ENCODE results near the gene ANKRD52. TPM values are rescaled to one million over a fixed set of nuclear protein-coding genes. Genes with fewer than 3 reads are reported as not detected.

ANKRD52 gene
- total and polyA plus RNA-seq, 9 of the 15 experiments (the other 6 are each of a cell fraction or from before 2014, with no cell fraction given), result 0.52 to 46.8 (median 7.9) TPM

DNA sequence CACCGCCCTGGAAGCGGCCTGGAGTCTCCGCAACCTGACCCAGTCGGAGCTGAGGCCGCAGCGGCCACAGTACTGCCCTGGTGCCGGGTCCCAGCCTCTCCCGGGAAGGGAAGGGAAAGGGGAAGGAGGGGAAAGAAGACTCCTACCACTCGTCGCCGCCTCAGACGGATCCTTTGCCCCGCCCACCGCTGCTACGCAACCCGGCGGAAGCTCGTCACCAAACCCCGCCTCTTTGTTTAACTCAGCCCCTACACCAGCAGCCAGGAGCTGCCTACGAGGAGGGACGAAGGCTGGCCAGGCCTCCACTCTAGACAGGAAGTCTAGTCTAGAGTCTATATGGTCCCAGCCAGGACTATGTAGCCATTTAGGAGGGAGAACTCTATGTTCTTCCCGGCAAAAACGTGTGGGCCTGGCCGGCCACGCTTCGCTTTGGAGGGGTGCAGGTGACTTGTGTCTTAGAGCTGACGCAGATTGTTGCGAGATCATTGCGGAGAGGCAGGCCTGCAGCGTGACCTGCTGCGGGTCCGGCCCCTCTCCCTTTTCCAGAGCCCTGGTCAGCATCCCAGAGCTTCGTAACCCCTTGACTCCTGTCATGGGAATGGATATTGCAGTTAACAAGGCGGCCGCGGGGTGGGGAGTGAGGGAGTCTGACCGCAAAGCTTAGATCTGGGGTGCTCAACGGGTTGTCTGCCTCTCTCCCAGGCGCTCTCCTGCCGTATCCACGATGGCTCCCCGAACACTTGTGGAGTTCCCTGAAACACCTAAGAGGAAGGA, 36.2 kb downstream of the ANKRD52 start, which contains the start of gene RNF41 (continued):
- TF ChIP-seq HDAC3 (IDR thresholded peaks at IDR 0.05; ENCODE audit: borderline replicate concordance, partially characterized antibody) (no peak), SIX5 (IDR thresholded peaks at IDR 0.05; ENCODE audit: borderline replicate concordance in 1 of 2, insufficient read depth in 1 of 2, low read depth in 1 of 2, low read length in 2 of 2) (no peak), PHB (CRISPR knock-in tag; IDR thresholded peaks at IDR 0.05) (no peak), HMG20B (CRISPR knock-in tag; IDR thresholded peaks at IDR 0.05) (no peak), NFRKB (IDR thresholded peaks at IDR 0.05; ENCODE audit: low read depth) (no peak; the same call in 1 of the 2 replicates), ZNF23 (CRISPR knock-in tag; IDR thresholded peaks at IDR 0.05) (no peak), DDX20 (tag; IDR thresholded peaks at IDR 0.05; ENCODE audit: low read depth) (no peak), BACH1 (tag; IDR thresholded peaks at IDR 0.05) (no peak; the same call in 1 of the 2 replicates), CTBP1 (IDR thresholded peaks at IDR 0.05; ENCODE audit: borderline replicate concordance) (no peak), ZNF282 (CRISPR knock-in tag; IDR thresholded peaks at IDR 0.05) (no peak), FOXJ3 (CRISPR knock-in tag; IDR thresholded peaks at IDR 0.05) (no peak)
- TF ChIP-seq, protein P1, sequence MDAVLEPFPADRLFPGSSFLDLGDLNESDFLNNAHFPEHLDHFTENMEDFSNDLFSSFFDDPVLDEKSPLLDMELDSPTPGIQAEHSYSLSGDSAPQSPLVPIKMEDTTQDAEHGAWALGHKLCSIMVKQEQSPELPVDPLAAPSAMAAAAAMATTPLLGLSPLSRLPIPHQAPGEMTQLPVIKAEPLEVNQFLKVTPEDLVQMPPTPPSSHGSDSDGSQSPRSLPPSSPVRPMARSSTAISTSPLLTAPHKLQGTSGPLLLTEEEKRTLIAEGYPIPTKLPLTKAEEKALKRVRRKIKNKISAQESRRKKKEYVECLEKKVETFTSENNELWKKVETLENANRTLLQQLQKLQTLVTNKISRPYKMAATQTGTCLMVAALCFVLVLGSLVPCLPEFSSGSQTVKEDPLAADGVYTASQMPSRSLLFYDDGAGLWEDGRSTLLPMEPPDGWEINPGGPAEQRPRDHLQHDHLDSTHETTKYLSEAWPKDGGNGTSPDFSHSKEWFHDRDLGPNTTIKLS (IDR thresholded peaks at IDR 0.05; ENCODE audit: borderline replicate concordance, low read depth), result peak; percentile 82
- TF ChIP-seq, protein P2, sequence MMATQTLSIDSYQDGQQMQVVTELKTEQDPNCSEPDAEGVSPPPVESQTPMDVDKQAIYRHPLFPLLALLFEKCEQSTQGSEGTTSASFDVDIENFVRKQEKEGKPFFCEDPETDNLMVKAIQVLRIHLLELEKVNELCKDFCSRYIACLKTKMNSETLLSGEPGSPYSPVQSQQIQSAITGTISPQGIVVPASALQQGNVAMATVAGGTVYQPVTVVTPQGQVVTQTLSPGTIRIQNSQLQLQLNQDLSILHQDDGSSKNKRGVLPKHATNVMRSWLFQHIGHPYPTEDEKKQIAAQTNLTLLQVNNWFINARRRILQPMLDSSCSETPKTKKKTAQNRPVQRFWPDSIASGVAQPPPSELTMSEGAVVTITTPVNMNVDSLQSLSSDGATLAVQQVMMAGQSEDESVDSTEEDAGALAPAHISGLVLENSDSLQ (IDR thresholded peaks at IDR 0.05), result no peak
- TF ChIP-seq, protein P3, sequence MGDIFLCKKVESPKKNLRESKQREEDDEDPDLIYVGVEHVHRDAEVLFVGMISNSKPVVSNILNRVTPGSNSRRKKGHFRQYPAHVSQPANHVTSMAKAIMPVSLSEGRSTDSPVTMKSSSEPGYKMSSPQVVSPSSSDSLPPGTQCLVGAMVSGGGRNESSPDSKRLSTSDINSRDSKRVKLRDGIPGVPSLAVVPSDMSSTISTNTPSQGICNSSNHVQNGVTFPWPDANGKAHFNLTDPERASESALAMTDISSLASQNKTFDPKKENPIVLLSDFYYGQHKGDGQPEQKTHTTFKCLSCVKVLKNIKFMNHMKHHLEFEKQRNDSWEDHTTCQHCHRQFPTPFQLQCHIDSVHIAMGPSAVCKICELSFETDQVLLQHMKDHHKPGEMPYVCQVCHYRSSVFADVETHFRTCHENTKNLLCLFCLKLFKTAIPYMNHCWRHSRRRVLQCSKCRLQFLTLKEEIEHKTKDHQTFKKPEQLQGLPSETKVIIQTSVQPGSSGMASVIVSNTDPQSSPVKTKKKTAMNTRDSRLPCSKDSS (IDR thresholded peaks at IDR 0.05; ENCODE audit: low read depth, partially characterized antibody), result no peak

Data from K562 (cell line).